ENCODE data around the gene ENGASE. TPM values are rescaled to one million over a fixed set of nuclear protein-coding genes. Genes with fewer than 3 reads are reported as not detected.

The ENGASE gene, protein sequence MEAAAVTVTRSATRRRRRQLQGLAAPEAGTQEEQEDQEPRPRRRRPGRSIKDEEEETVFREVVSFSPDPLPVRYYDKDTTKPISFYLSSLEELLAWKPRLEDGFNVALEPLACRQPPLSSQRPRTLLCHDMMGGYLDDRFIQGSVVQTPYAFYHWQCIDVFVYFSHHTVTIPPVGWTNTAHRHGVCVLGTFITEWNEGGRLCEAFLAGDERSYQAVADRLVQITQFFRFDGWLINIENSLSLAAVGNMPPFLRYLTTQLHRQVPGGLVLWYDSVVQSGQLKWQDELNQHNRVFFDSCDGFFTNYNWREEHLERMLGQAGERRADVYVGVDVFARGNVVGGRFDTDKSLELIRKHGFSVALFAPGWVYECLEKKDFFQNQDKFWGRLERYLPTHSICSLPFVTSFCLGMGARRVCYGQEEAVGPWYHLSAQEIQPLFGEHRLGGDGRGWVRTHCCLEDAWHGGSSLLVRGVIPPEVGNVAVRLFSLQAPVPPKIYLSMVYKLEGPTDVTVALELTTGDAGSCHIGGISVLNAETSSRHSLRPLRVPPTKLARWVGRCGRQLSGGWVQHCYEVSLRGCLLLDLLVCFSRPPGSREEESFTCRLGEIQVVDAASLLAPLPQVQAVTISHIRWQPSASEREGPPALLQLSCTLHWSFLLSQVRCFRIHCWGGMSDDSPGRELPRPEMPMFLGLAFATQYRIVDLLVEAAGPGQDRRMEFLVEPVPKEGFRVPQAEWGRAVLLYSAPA
- total RNA-seq: 8.8 and 14.5 TPM in 2 replicates

DNA sequence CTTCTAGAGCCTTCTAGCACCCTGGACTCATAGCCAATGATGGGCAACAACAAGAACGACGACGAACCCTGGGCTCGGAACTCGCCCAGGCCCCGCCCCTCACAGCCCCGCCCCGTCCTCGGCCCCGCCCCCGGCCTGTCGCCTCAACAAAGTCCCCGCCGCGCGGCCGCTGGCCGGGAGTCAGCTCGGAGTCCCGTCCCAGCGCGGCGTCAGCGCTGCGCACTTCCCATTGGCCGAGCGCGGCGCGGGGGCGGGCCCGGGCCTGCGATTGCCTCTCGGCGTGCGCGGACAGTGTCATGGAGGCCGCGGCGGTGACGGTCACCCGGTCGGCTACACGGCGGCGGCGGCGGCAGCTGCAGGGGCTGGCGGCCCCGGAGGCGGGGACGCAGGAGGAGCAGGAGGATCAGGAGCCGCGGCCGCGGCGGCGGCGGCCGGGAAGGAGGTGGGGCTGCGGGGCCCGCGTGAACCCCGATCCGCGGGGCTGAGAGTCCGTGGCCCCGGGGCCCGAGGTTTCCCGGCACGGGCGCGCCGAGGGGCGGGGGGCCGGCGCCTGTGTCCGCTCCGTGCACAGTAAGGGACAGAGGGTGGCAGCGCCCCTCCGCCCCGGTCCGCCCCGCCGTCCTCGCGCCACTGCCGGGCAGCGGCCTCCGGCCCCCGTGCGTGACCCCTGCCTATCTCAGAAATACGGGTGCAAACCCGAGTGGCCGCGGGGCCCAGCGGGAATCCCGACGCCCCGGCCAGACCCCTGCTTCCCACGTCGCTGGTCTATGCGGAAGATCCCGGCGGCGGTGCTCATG, at the start of gene ENGASE:
ENGASE (plus strand) TSS at position 176 of the 797 bp plus-strand sequence; CDS start at position 297, 121 bp downstream.

Other genes with a start within 250 kb of the ENGASE start
- 9.2 and 17.7 TPM in 2 replicates for gene USP36, start 234.0 kb upstream of the ENGASE start, total RNA-seq
- 0.13 TPM in 1 of 2 replicates, not detected in the other for gene CEP295NL, start 171.6 kb upstream of the ENGASE start, total RNA-seq
- 201 and 258 TPM in 2 replicates for gene TIMP2, start 149.4 kb upstream of the ENGASE start, total RNA-seq
- 342 and 496 TPM in 2 replicates for gene LGALS3BP, start 94.9 kb upstream of the ENGASE start, total RNA-seq
- 45.8 and 56.1 TPM in 2 replicates for gene CANT1, start 65.1 kb upstream of the ENGASE start, total RNA-seq
- 47.1 and 53.0 TPM in 2 replicates for gene C1QTNF1, start 50.7 kb upstream of the ENGASE start, total RNA-seq